Measurements from ENCODE around the gene DBNDD1.
"Not testable (repeated sequence)": the region's sequence is repeated elsewhere in the genome, so short reads cannot be mapped to it uniquely, and the experiment has no call there.

Gene DBNDD1

DNA sequence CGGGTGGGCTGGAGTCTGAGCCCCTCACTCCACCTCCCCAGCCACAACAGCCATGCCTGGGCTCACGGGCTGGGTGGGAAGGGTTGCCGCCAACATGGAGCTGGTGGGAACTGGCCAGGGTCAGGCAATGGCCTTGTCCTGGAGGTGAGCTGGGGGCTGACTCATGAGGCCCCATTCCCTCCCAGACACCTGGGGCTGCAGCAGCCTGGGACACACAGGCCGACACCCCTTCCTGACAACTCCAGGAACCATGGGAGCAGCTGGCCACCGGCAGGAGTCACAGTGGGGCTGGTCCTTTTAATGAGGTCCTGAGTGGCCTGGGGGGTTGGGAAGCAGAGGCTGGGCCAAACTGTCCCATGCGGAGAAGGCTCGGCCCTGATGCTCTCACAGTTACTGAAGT is 12.2 kb downstream of the DBNDD1 start:
- FAIRE-seq (no peak), DNase-seq (ENCODE audit: insufficient read length, low spot score) (no peak)
- TF ChIP-seq POLR2AphosphoS5 (IDR thresholded peaks at IDR 0.05; ENCODE audit: low read depth, low read length): no peak

DNA sequence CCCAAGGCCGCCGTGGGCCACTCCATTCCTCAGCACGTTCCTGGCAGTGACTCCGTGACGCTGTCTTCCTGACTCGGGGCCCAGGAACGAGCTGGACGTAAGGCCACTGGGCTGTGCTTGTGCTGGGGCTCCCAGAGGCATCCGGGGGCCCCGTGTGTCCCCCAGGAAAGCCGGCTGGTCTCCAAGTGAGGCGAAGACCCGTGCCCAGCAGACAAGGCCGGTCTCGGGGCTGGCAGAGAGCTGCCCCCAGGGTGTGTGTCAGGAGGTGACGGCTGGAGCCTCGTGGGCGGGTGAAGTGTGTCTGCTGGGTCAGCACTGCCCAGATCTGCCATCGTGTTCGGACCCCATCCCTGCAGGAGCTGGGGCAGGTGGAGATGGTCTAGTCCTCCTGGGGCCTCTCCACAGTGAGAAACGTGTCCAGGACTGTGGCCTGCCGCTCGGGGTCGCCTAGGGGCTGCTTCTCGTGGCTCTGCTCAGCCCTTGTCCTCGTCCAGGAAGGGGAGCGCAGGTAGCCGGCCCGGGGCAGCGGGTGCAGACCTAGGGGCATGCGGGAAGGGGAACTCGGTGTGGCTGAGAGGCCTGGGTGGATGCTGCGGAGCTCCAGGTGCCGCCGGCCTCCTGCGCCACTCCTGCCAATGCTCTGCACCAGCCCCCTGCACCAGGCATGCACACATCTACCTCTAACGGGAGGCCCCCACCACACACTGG is 13.1 kb downstream of the DBNDD1 start:
- TF ChIP-seq POLR2A (IDR thresholded peaks at IDR 0.05; ENCODE audit: low read depth, low read length) (no peak), POLR2AphosphoS5 (IDR thresholded peaks at IDR 0.05; ENCODE audit: low read depth, low read length) (no peak), POU2F2 (IDR thresholded peaks at IDR 0.05; ENCODE audit: low read depth, low read length) (no peak), PAX5 (IDR thresholded peaks at IDR 0.05; ENCODE audit: insufficient read depth, low read length, severe bottlenecking) (no peak), TAF1 (IDR thresholded peaks at IDR 0.05; ENCODE audit: low read depth, low read length) (no peak), SPI1 (IDR thresholded peaks at IDR 0.05; ENCODE audit: low read depth, low read length) (no peak)
- DNase-seq (ENCODE audit: insufficient read length, low spot score) (no peak), FAIRE-seq (no peak)

DNA sequence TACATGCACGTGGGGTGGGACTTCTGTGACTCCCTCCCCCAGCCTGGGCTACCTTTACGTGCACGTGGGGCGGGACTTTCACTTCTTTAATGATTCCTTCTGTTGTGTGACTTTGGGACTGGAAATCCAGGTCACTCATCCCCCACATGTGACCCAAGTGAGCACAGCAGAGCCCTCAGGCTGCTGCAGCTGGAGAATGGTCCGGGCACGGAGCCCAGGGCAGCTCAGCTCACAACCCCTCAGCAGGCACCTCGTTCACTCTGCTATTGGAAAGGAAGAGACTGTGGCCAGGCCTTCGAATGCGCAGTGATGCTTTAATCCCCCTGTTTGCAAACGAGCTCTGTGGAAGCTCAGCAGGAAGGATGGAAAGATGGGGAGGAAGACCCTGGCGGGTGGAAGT is 14.7 kb downstream of the DBNDD1 start:
- DNase-seq (ENCODE audit: insufficient read length, low spot score) (no peak), FAIRE-seq (no peak)
- no peak for TF ChIP-seq POU2F2 (IDR thresholded peaks at IDR 0.05; ENCODE audit: low read depth, low read length)
- no peak for TF ChIP-seq PAX5 (IDR thresholded peaks at IDR 0.05; ENCODE audit: insufficient read depth, low read length, severe bottlenecking)
- no peak for TF ChIP-seq SPI1 (IDR thresholded peaks at IDR 0.05; ENCODE audit: low read depth, low read length)
- TF ChIP-seq POLR2A (IDR thresholded peaks at IDR 0.05; ENCODE audit: low read depth, low read length): no peak
- no peak for TF ChIP-seq POLR2AphosphoS5 (IDR thresholded peaks at IDR 0.05; ENCODE audit: low read depth, low read length)
- no peak for TF ChIP-seq TAF1 (IDR thresholded peaks at IDR 0.05; ENCODE audit: low read depth, low read length)

DNA sequence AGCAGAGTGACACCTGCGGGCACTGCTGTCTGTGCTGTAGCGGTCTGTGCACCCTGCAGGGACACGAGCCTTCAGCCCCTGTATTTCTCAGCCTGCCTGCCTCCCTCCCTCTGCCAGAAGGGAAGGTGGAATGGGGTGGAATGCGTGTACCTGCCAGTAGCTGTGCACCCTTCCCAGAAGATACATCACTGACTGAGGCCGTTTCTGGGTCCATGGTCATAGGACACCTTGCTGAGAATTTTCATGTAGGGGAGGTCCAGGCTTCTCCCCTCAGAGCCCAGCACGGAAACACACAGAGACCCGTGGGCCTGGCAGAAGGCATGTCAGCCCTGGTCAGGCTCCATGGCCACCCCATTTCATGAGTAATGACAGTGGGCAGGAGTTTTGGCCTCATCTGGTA is 16.5 kb downstream of the DBNDD1 start:
- no peak for FAIRE-seq
- TF ChIP-seq SPI1 (IDR thresholded peaks at IDR 0.05; ENCODE audit: low read depth, low read length) (no peak), TAF1 (IDR thresholded peaks at IDR 0.05; ENCODE audit: low read depth, low read length) (no peak), POU2F2 (IDR thresholded peaks at IDR 0.05; ENCODE audit: low read depth, low read length) (no peak), PAX5 (IDR thresholded peaks at IDR 0.05; ENCODE audit: insufficient read depth, low read length, severe bottlenecking) (no peak)
- DNase-seq (ENCODE audit: insufficient read length, low spot score): no peak

DNA sequence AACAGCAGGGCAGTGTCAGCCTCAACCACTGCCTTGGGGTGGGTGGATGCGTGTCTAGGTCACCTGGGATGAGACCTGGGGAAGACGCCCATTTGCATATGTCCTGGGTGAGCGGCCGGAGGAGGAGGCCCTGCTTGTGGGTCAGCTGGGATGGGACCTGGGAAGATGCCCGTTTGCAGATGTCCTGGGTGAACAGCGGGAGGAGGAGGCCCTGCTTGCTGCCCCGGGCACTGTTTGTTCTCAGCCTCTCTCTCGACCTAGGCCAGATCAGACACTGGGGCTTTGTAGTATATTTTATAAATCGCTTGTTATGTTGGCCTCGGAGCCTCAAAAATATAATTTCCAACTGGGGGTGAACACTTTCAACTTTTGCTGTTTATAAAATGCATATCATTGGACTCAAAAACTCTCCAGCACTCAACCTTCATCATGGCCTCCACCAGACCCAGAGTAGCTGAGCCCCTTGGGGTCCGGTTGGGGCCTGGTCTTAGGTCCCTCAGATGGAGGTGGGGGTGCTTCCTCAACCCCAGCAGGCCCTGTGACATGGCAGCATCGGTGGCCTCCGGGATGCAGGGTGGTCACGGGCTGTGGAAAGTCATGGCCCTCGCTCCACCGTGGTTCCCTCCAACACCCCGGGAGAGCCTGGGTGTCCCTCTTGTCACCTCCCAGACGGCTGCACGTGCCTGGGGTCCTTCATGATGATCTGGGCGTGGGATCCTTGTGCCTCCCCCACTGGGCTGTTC is 17.3 kb downstream of the DBNDD1 start:
- DNase-seq (ENCODE audit: insufficient read length, low spot score) (no peak), FAIRE-seq (no peak)
- TF ChIP-seq POU2F2 (IDR thresholded peaks at IDR 0.05; ENCODE audit: low read depth, low read length) (no peak), POLR2AphosphoS5 (IDR thresholded peaks at IDR 0.05; ENCODE audit: low read depth, low read length) (no peak), POLR2A (IDR thresholded peaks at IDR 0.05; ENCODE audit: low read depth, low read length) (no peak), PAX5 (IDR thresholded peaks at IDR 0.05; ENCODE audit: insufficient read depth, low read length, severe bottlenecking) (no peak), SPI1 (IDR thresholded peaks at IDR 0.05; ENCODE audit: low read depth, low read length) (no peak), TAF1 (IDR thresholded peaks at IDR 0.05; ENCODE audit: low read depth, low read length) (no peak)

DNA sequence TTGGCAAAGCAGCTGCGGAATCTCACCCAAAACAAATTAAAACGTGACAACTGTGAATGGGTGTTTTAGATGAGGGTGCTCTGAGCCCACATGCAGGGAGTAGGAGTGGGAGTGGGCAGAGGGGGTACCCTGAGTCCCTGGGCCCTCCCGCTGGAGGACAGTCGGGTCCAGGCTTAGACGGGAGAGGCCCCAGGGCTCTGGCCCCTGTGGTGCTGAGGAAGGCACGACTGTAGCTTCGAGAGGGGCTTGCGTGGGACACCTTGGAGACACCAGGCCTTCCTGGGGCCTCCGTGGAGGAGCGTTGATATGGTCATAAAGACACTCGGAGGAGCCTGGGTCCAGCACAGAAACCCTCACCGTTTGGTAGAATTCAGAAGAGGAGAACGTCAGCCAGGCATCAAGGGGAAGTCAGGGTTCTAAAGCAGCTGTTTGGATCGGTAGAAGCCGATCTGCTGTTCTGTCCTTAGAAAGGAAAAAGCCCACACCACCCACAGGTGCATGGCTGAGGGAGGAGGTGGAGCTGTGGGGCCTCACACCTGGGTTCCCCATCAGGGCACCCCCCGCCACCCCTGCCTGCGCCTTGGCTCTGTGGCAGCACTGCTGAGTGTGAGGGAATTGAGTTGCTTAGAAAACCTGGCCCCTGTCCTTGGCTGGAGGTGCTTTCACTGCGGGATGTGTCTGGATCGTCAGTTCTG is 18.4 kb downstream of the DBNDD1 start:
- TF ChIP-seq TAF1 (IDR thresholded peaks at IDR 0.05; ENCODE audit: low read depth, low read length) (no peak), POU2F2 (IDR thresholded peaks at IDR 0.05; ENCODE audit: low read depth, low read length) (no peak), SPI1 (IDR thresholded peaks at IDR 0.05; ENCODE audit: low read depth, low read length) (no peak), POLR2A (IDR thresholded peaks at IDR 0.05; ENCODE audit: low read depth, low read length) (no peak), PAX5 (IDR thresholded peaks at IDR 0.05; ENCODE audit: insufficient read depth, low read length, severe bottlenecking) (no peak), POLR2AphosphoS5 (IDR thresholded peaks at IDR 0.05; ENCODE audit: low read depth, low read length) (no peak)
- FAIRE-seq: no peak
- no peak for DNase-seq (ENCODE audit: insufficient read length, low spot score)

DNA sequence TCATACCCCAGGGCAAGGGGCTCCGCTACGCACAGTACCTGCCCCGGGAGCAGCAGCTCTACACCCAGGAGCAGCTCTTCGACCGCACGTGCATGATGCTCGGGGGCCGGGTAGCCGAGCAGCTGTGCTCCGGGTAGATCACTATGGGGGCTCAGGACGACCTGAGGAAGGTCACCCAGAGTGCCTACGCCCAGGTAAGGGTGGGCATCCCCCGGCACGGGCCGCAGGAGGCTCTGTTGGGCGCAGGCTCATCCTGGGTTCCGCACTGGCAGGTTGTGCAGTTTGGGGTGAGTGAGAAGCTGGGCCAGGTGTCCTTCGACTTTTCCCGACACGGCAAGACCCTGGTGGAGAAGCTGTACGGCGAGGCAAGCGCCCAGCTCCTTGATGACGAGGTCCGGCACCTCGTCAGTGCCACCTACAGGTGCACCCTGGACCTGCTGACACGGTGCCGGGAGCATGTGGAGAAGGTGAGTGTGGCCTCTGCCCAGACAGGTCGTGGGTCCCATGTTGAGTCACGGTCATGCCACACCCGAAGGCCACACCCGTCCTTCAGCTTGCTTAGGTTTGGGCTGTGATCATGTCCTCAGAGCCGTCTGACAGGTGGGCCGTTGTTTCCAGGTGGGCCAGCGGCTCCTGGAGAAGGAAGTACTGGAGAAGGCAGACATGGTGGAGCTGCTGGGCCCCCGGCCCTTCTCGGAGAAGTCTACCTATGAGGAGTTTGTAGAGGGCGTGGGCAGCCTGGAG is 19.3 kb downstream of the DBNDD1 start:
- FAIRE-seq: no peak
- TF ChIP-seq POLR2AphosphoS5 (IDR thresholded peaks at IDR 0.05; ENCODE audit: low read depth, low read length): no peak
- no peak for TF ChIP-seq SPI1 (IDR thresholded peaks at IDR 0.05; ENCODE audit: low read depth, low read length)
- no peak for TF ChIP-seq PAX5 (IDR thresholded peaks at IDR 0.05; ENCODE audit: insufficient read depth, low read length, severe bottlenecking)
- TF ChIP-seq POU2F2 (IDR thresholded peaks at IDR 0.05; ENCODE audit: low read depth, low read length): no peak
- TF ChIP-seq POLR2A (IDR thresholded peaks at IDR 0.05; ENCODE audit: low read depth, low read length): no peak
- no peak for TF ChIP-seq TAF1 (IDR thresholded peaks at IDR 0.05; ENCODE audit: low read depth, low read length)

DNA sequence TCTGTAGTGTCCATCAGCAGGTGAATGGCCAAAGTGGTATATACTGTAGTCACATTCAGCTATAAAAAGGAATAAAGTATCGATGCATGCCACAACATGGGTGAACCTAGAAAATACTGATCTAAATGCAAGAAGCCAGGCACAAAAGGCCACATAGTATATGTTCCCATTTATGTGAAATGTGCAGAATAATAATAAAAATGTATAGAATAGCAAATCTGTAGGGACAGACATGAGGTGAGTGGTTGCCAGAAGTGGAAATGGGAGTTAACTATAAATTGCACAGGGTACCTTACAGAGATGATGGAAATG is 23.1 kb downstream of the DBNDD1 start:
- no peak for TF ChIP-seq POLR2A (IDR thresholded peaks at IDR 0.05; ENCODE audit: low read depth, low read length)
- TF ChIP-seq SPI1 (IDR thresholded peaks at IDR 0.05; ENCODE audit: low read depth, low read length): no peak
- TF ChIP-seq POU2F2 (IDR thresholded peaks at IDR 0.05; ENCODE audit: low read depth, low read length): no peak
- FAIRE-seq (no peak), DNase-seq (ENCODE audit: insufficient read length, low spot score) (no peak)

More for the DNA sequence above, 19.3 kb downstream of the DBNDD1 start:
- no peak for DNase-seq (ENCODE audit: insufficient read length, low spot score)

DNA sequence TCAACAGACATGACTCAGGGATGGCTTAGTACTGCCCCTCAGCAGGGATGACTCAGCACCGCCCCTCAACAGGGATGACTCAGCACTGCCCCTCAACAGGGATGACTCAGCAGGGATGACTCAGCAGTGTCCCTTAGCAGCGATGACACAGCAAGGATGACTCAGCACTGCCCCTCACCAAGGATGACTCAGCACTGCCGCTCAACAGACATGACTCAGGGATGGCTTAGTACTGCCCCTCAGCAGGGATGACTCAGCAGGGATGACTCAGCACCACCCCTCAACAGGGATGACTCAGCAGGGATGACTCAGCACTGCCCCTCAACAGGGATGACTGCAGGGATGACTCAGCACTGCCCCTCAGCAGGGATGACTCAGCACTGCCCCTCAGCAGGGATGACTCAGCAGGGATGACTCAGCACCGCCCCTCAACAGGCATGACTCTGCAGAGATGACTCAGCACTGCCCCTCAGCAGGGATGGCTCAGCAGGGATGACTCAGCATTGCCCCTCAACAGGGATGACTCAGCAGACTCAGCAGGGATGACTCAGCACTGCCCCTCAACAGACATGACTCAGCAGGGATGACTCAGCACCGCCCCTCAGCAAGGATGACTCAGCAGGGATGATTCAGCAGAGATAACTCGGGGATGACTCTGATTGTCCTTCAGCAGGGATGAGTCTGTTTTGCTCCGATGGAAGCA is 23.6 kb downstream of the DBNDD1 start:
- DNase-seq (ENCODE audit: insufficient read length, low spot score): not testable (repeated sequence)
- FAIRE-seq: peak; percentile 84
- TF ChIP-seq POU2F2 (IDR thresholded peaks at IDR 0.05; ENCODE audit: low read depth, low read length) (peak; percentile 50; the same call in 1 of the 2 replicates), POLR2AphosphoS5 (IDR thresholded peaks at IDR 0.05; ENCODE audit: low read depth, low read length) (peak; percentile 65; the same call in 1 of the 2 replicates)

DNA sequence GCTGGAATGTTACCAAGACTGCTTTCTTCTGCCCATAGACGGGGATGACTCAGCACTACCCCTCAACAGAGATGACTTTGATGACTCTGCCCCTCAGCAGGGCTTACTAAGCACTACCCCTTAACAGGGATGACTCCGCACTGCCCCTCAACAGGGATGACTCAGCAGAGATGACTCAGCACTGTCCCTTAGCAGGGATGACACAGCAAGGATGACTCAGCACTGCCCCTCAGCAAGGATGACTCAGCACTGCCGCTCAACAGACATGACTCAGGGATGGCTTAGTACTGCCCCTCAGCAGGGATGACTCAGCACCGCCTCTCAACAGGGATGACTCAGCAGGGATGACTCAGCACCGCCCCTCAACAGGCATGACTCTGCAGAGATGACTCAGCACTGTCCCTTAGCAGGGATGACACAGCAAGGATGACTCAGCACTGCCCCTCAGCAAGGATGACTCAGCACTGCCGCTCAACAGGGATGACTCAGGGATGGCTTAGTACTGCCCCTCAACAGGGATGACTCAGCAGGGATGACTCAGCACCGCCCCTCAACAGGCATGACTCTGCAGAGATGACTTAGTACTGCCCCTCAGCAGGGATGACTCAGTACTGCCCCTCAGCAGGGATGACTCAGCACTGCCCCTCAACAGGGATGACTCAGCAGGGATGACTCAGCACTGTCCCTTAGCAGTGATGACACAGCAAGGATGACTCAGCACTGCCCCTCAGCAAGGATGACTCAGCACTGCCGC is 24.4 kb downstream of the DBNDD1 start:
- not testable (repeated sequence) for DNase-seq (ENCODE audit: insufficient read length, low spot score); FAIRE-seq
